Epidermal melanocyte (primary cell): ENCODE measurements around the gene SIGLEC1.
A peak's percentile ranks its signal among the peaks of the same experiment; 100 is the strongest.

ENCODE experiments used
- DNase-seq: peaks from one replicate; pipeline ENCODE4 v3.0.0; 2011; ENCODE audit warnings: low spot score; ENCODE audit not compliant: insufficient read length

The SIGLEC1 gene

GRCh38 chr20:3728876-3729275, 16.5 kb upstream of the SIGLEC1 start:
- DNase-seq, result peak; percentile 13

- DNase-seq, result no peak
Observed at GRCh38 chr20:3728354-3728753, 16.0 kb upstream of the SIGLEC1 start.

- DNase-seq, result peak; percentile 52
Observed at GRCh38 chr20:3727401-3728021, 15.1 kb upstream of the SIGLEC1 start.

GRCh38 chr20:3724356-3724755, 12.0 kb upstream of the SIGLEC1 start:
- no peak for DNase-seq

GRCh38 chr20:3723284-3723683, 10.9 kb upstream of the SIGLEC1 start:
- no peak for DNase-seq

GRCh38 chr20:3721912-3722311, 9.5 kb upstream of the SIGLEC1 start:
- no peak for DNase-seq

GRCh38 chr20:3720626-3721025, 8.2 kb upstream of the SIGLEC1 start:
- DNase-seq, result no peak

- DNase-seq, result no peak
Observed at GRCh38 chr20:3720068-3720467, 7.7 kb upstream of the SIGLEC1 start.

GRCh38 chr20:3719046-3719445, 6.6 kb upstream of the SIGLEC1 start:
- no peak for DNase-seq

GRCh38 chr20:3716195-3716834, 3.9 kb upstream of the SIGLEC1 start:
- DNase-seq, result no peak

GRCh38 chr20:3714092-3714491, 1.7 kb upstream of the SIGLEC1 start:
- DNase-seq, result no peak

GRCh38 chr20:3711484-3711941, 887 bp downstream of the SIGLEC1 start:
- no peak for DNase-seq

- peak; percentile 77 for DNase-seq
Observed at GRCh38 chr20:3710703-3711483, 1.5 kb downstream of the SIGLEC1 start.

GRCh38 chr20:3710011-3710466, 2.4 kb downstream of the SIGLEC1 start:
- DNase-seq, result no peak

GRCh38 chr20:3707508-3707899, 4.9 kb downstream of the SIGLEC1 start:
- no peak for DNase-seq

GRCh38 chr20:3706774-3707507, 5.5 kb downstream of the SIGLEC1 start:
- DNase-seq, result no peak

- no peak for DNase-seq
Observed at GRCh38 chr20:3705970-3706739, 6.2 kb downstream of the SIGLEC1 start.

- no peak for DNase-seq
Observed at GRCh38 chr20:3705491-3705969, 6.9 kb downstream of the SIGLEC1 start.

GRCh38 chr20:3704087-3704486, 8.3 kb downstream of the SIGLEC1 start:
- DNase-seq, result no peak

- no peak for DNase-seq
Observed at GRCh38 chr20:3702611-3703391, 9.6 kb downstream of the SIGLEC1 start.
